ENCODE results near the gene LRRC4. TPM values are rescaled to one million over a fixed set of nuclear protein-coding genes. Genes with fewer than 3 reads are reported as not detected.

Gene LRRC4, protein sequence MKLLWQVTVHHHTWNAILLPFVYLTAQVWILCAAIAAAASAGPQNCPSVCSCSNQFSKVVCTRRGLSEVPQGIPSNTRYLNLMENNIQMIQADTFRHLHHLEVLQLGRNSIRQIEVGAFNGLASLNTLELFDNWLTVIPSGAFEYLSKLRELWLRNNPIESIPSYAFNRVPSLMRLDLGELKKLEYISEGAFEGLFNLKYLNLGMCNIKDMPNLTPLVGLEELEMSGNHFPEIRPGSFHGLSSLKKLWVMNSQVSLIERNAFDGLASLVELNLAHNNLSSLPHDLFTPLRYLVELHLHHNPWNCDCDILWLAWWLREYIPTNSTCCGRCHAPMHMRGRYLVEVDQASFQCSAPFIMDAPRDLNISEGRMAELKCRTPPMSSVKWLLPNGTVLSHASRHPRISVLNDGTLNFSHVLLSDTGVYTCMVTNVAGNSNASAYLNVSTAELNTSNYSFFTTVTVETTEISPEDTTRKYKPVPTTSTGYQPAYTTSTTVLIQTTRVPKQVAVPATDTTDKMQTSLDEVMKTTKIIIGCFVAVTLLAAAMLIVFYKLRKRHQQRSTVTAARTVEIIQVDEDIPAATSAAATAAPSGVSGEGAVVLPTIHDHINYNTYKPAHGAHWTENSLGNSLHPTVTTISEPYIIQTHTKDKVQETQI
- total RNA-seq (2014; rRNA removed) (0.26 TPM in 1 of 2 replicates, not detected in the other), Bru-seq, nascent RNA (percentile 4 among the genes with signal in this experiment), BruChase-seq, experiment 1, labeled RNA remaining after a 6-hour chase (percentile 12 among the genes with signal in this experiment), BruChase-seq, experiment 2, labeled RNA remaining after a 2-hour chase (not detected)
- long read RNA-seq, result 0 reads

DNA sequence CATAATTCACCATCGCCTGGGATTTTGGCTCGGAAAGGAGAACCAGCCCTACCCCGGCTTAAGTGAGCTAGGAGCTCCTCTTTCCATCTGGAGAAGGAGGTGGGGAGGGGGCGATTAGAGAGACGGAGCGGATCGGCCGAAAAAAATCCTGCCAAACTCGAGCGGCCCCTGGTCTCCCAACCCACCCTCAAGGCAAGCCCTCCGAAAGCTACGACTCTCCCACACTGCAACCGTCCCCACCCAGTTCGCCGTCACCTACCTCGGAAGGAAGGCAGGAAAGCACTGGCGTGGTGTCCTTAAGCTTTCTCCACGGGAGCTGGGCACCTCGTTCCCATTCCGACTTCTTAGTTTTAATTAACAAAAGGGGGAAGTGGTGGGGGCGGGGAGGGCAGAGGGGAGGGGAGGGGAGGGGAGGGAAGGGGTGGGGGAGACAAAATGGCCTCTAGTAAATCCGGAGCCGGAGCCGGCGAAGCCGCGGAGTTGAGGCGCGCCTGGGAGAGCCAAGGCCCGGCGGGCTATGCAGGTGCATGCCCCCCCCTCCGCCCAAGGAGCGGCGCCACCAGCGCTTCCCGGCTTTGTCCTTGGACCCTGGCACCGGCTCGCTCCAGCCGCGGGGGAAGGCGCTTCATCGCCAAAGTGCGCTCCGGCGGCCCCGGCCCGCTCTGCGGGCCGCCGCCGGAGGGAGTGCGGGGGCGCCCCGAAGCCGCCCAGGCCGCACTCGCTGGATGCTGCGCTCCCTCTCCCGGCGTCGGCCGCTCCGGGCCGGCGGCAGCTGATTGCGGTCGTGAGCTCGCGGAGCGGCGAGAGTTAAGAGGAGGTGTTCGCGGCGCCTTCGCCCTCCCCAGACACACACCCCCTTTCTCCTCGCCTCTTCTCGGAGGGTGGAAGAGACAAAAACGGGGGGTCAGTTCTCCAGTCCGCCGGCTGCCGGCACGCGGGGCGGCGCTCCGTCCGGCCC is at the start of gene LRRC4:
LRRC4 (minus strand) TSS at position 784 of the 958 bp plus-strand sequence. CDS start 797 bp downstream, outside the sequence.
- ChIA-PET POLR2A (ENCODE audit: unreplicated experiment) (interaction anchor here (0.7 kb wide), 1 partner anchor 57 kb away, joined by 3 read pairs; no protein-coding TSS in a partner anchor), CTCF (no interaction called here)
- DNase-seq (no peak), ATAC-seq (no peak)
- Histone ChIP-seq H3K9me2 (replicated peaks; ENCODE audit: low read length) (no peaks in the 10 kb centered on the region), H3K4me1 (ENCODE audit: insufficient read depth, low read length) (peaks cover 24% of the 10 kb centered on the region), H3K9me3 (ENCODE audit: low read length) (no peaks in the 10 kb centered on the region), H3F3A (ENCODE audit: low read length, unreplicated experiment) (no peaks in the 10 kb centered on the region), H3K36me3 (ENCODE audit: low read depth, low read length) (0 out of 2 replicates have a peak, but pooled peaks cover 9% of the 10 kb centered on the region), H2AFZ (ENCODE audit: low read length) (no peak within 1 kb of the TSS), H4K20me1 (ENCODE audit: low read length) (no peaks in the 10 kb centered on the region), H3K27me3 (ENCODE audit: low read length) (no peaks in the 10 kb centered on the region), H3K4me2 (ENCODE audit: low read length) (no peak within 1 kb of the TSS), H3K27ac (ENCODE audit: low read length) (no peak within 1 kb of the TSS), H3K9ac (ENCODE audit: low read length) (no peak within 1 kb of the TSS), H3K4me3 (ENCODE audit: low read length) (no peak within 1 kb of the TSS), H3K79me2 (ENCODE audit: low read length) (no peaks in the 10 kb centered on the region)
- no peak for TF ChIP-seq EZH2phosphoT487 (IDR thresholded peaks at IDR 0.05; ENCODE audit: borderline replicate concordance, low read length)
- TF ChIP-seq, protein P1, sequence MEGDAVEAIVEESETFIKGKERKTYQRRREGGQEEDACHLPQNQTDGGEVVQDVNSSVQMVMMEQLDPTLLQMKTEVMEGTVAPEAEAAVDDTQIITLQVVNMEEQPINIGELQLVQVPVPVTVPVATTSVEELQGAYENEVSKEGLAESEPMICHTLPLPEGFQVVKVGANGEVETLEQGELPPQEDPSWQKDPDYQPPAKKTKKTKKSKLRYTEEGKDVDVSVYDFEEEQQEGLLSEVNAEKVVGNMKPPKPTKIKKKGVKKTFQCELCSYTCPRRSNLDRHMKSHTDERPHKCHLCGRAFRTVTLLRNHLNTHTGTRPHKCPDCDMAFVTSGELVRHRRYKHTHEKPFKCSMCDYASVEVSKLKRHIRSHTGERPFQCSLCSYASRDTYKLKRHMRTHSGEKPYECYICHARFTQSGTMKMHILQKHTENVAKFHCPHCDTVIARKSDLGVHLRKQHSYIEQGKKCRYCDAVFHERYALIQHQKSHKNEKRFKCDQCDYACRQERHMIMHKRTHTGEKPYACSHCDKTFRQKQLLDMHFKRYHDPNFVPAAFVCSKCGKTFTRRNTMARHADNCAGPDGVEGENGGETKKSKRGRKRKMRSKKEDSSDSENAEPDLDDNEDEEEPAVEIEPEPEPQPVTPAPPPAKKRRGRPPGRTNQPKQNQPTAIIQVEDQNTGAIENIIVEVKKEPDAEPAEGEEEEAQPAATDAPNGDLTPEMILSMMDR (conservative IDR thresholded peaks at IDR 0.05; ENCODE audit: low read depth, low read length), result no peak
- TF ChIP-seq EZH2 (IDR thresholded peaks at IDR 0.05; ENCODE audit: low read length, unreplicated experiment), result no peak
- intact Hi-C loops (cut with micrococcal nuclease), result no loop called here
- BruUV-seq (replicated peaks), result no TSS peak

DNA sequence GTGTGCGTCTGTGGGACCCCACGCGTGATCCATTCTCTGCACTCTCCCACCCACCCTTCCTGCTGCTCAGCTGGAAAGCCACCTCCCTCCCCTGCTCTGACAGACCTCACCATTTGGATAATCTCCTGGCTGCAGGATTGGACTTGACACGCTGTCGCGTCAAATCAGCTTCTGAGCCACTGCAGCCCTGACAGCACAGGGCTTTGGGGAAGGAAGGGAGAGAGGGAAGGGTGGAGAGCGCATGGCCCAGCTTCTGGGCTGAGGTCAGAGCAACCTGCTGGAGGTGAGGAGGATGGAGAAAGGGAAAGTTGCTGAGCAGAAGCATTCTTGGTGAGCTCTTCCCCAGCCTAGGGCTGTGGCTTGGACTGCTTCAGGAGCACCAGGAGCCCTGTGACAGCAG is 48.9 kb upstream of the LRRC4 start:
- ATAC-seq (no peak), DNase-seq (no peak)
- ChIA-PET POLR2A (ENCODE audit: unreplicated experiment) (no interaction called here), CTCF (no interaction called here)
- H3K9me2 ChIP-seq (replicated peaks; ENCODE audit: low read length), result no peaks in the 10 kb centered on the region
- no peaks in the 10 kb centered on the region for H3K79me2 ChIP-seq (ENCODE audit: low read length)
- H3K4me3 ChIP-seq (ENCODE audit: low read length), result no peak overlapping the region
- H3F3A ChIP-seq (ENCODE audit: low read length, unreplicated experiment), result no peaks in the 10 kb centered on the region
- no peaks in the 10 kb centered on the region for H3K4me1 ChIP-seq (ENCODE audit: insufficient read depth, low read length)
- no peaks in the 10 kb centered on the region for H3K27me3 ChIP-seq (ENCODE audit: low read length)
- H4K20me1 ChIP-seq (ENCODE audit: low read length), result no peaks in the 10 kb centered on the region
- TF ChIP-seq, protein P1 (conservative IDR thresholded peaks at IDR 0.05; ENCODE audit: low read depth, low read length), result no peak
- H3K9me3 ChIP-seq (ENCODE audit: low read length), result no peaks in the 10 kb centered on the region
- no peak overlapping the region for H2AFZ ChIP-seq (ENCODE audit: low read length)
- no peak overlapping the region for H3K9ac ChIP-seq (ENCODE audit: low read length)
- no peaks in the 10 kb centered on the region for H3K36me3 ChIP-seq (ENCODE audit: low read depth, low read length)
- intact Hi-C loops (cut with micrococcal nuclease), result no loop called here
- no peak overlapping the region for H3K4me2 ChIP-seq (ENCODE audit: low read length)
- no TSS peak for BruUV-seq (replicated peaks)
- no peak overlapping the region for H3K27ac ChIP-seq (ENCODE audit: low read length)
